HepG2 (cell line): ENCODE data around the gene NRAS. TPM values are rescaled to one million over a fixed set of nuclear protein-coding genes. Genes with fewer than 3 reads are reported as not detected.

Source experiments
- CHD4 ChIP-seq: fragments of 200-600 bp; sonication (generic); IDR thresholded peaks from 2 replicates; pipeline ENCODE4 v1.7.0; 2017; ENCODE audit warnings: mild to moderate bottlenecking, low read length, borderline replicate concordance
- DMAP1 ChIP-seq: IDR thresholded peaks from 2 replicates; pipeline ENCODE4 v1.6.1; 2016
- E2F1 ChIP-seq: sonication (generic); formaldehyde crosslinking; IDR thresholded peaks from 2 replicates; pipeline ENCODE4 v1.5.0; 2020; ENCODE audit warnings: missing genetic modification reagents
- EEA1 ChIP-seq: sonication (generic); formaldehyde crosslinking; IDR thresholded peaks from 2 replicates; pipeline ENCODE4 v1.5.1; 2020; ENCODE audit warnings: mild to moderate bottlenecking, missing genetic modification reagents, borderline replicate concordance
- FOXA3 ChIP-seq: IDR thresholded peaks from 2 replicates; pipeline ENCODE4 v1.6.1; 2016; ENCODE audit warnings: missing genetic modification reagents, missing compliant biosample characterization
- HOXD1 ChIP-seq: sonication (generic); formaldehyde crosslinking; IDR thresholded peaks from 2 replicates; pipeline ENCODE4 v1.5.0; 2020; ENCODE audit warnings: missing genetic modification reagents
- KAT7 ChIP-seq: IDR thresholded peaks from 2 replicates; pipeline ENCODE4 v1.6.1; 2018; ENCODE audit warnings: borderline replicate concordance, missing compliant biosample characterization
- KLF12 ChIP-seq: sonication (generic); formaldehyde crosslinking; IDR thresholded peaks from 2 replicates; pipeline ENCODE4 v1.4.0; 2020; ENCODE audit warnings: missing genetic modification reagents, borderline replicate concordance
- KMT2B ChIP-seq: IDR thresholded peaks from 2 replicates; pipeline ENCODE4 v1.6.1; 2016; ENCODE audit warnings: missing genetic modification reagents, missing compliant biosample characterization
- NFE2L1 ChIP-seq: sonication (generic); formaldehyde crosslinking; IDR thresholded peaks from 2 replicates; pipeline ENCODE4 v1.4.0; 2020; ENCODE audit warnings: missing genetic modification reagents, mild to moderate bottlenecking, borderline replicate concordance
- NFKB2 ChIP-seq: sonication (generic); formaldehyde crosslinking; IDR thresholded peaks from 2 replicates; pipeline ENCODE4 v1.4.0; 2020; ENCODE audit warnings: missing genetic modification reagents, borderline replicate concordance
- PAWR ChIP-seq: sonication (generic); formaldehyde crosslinking; IDR thresholded peaks from 2 replicates; pipeline ENCODE4 v1.4.0; 2020; ENCODE audit warnings: missing genetic modification reagents, mild to moderate bottlenecking, borderline replicate concordance
- PHF8 ChIP-seq: sonication (generic); formaldehyde crosslinking; IDR thresholded peaks from 2 replicates; pipeline ENCODE4 v1.5.0; 2020; ENCODE audit warnings: missing genetic modification reagents
- SMAD3 ChIP-seq: sonication (generic); formaldehyde crosslinking; IDR thresholded peaks from 2 replicates; pipeline ENCODE4 v1.4.0; 2020; ENCODE audit warnings: missing genetic modification reagents
- XBP1 ChIP-seq: sonication (generic); formaldehyde crosslinking; IDR thresholded peaks from 2 replicates; pipeline ENCODE4 v1.5.0; 2020; ENCODE audit warnings: missing genetic modification reagents
- ZKSCAN1 ChIP-seq: fragments of 150-350 bp; IDR thresholded peaks from 2 replicates; pipeline ENCODE4 v1.6.1; 2014; ENCODE audit warnings: low read length
- ZNF317 ChIP-seq: sonication (generic); formaldehyde crosslinking; IDR thresholded peaks from 2 replicates; pipeline ENCODE4 v1.5.0; 2020; ENCODE audit warnings: mild to moderate bottlenecking, missing genetic modification reagents
- ZNF333 ChIP-seq: sonication (generic); formaldehyde crosslinking; IDR thresholded peaks from 2 replicates; pipeline ENCODE4 v1.4.0; 2020; ENCODE audit warnings: mild to moderate bottlenecking, missing genetic modification reagents, borderline replicate concordance
- ZNF350 ChIP-seq: sonication (generic); formaldehyde crosslinking; IDR thresholded peaks from 2 replicates; pipeline ENCODE4 v1.4.0; 2020; ENCODE audit warnings: mild to moderate bottlenecking, low read depth, missing genetic modification reagents, borderline replicate concordance
- ZNF800 ChIP-seq: sonication (generic); formaldehyde crosslinking; IDR thresholded peaks from 2 replicates; pipeline ENCODE4 v1.4.0; 2020; ENCODE audit warnings: missing genetic modification reagents
- ZSCAN20 ChIP-seq: sonication (generic); formaldehyde crosslinking; IDR thresholded peaks from 2 replicates; pipeline ENCODE4 v1.4.0; 2020; ENCODE audit warnings: missing genetic modification reagents, mild to moderate bottlenecking, borderline replicate concordance
- ZZZ3 ChIP-seq: sonication (generic); formaldehyde crosslinking; IDR thresholded peaks from 2 replicates; pipeline ENCODE4 v1.4.0; 2020; ENCODE audit warnings: missing genetic modification reagents, mild to moderate bottlenecking, borderline replicate concordance
- polyA plus RNA-seq, 8 experiments: library from polyadenylated mRNA; depleted of rRNA in 3 of 8; stranded (reverse) in 7 of 8; unstranded in 1 of 8; fragments of >200 nt; fragmentation: Illumina TruSeq in 4 of 8; extraction: Trizol in 4 of 8; gene quantifications; 2 replicates each; pipeline versions ENCODE4 v1.2.1 to v1.2.3, GENCODE V29; 2011 to 2016; ENCODE audit warnings: low read depth in 4 of 8, missing spikeins in 1 of 8, mixed read lengths in 1 of 8; ENCODE audit not compliant: insufficient read depth in 1 of 8
- total RNA-seq, 5 experiments: library from RNA; depleted of rRNA; stranded (reverse); fragments of >200 nt; fragmentation: Illumina TruSeq; extraction: Trizol; gene quantifications; 2 replicates each; pipeline ENCODE4 v1.2.3, GENCODE V29; 2016; ENCODE audit warnings: low read depth in 1 of 5
- TF ChIP-seq, protein P1 (sequence below): sonication (generic); formaldehyde crosslinking; IDR thresholded peaks from 2 replicates; pipeline ENCODE4 v1.5.0; 2020; ENCODE audit warnings: missing genetic modification reagents

Gene NRAS
- total and polyA plus RNA-seq, 2 of the 13 experiments (the other 11 are each of a cell fraction or from before 2014, with no cell fraction given) = 38.6 to 58.8 TPM

DNA sequence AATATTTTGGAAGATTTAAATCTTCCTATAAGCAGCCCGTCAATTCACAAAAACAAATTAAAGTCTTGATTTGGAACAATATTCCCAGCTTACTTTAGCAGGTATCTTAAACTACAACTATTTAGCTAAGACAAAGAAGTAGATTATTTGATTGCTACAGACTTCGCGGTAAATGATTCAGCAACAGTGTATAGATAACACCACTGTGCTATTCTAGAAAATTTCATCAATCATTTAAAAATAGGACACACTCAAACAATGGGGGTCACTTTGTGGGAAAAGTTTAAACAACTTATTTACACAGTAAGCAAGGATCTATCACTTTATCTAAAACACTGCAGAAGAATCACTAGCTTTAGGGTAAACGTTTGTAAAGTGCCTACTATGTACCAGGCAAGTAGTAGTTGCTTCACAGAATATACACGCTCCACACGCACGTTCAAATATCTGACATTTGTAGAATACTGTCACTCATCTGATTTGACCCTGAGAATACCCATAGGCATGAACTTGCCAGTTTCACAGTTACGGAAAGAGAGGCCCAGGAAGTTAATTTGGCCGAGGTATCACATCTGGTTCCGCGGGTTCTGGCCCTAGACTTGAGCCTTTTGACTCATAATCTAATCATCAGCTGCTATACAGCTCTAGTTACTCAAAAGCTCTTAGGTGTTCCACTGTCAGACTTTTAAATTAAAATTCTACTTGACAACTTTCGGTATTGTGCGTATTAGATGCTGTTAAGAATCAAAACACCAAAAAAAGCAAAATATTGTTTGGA lies 47.6 kb downstream of the NRAS start (continued):
- TF ChIP-seq ZNF350 (CRISPR knock-in tag) (no peak), SMAD3 (CRISPR knock-in tag) (no peak), ZZZ3 (CRISPR knock-in tag) (no peak), ZNF800 (CRISPR knock-in tag) (no peak), ZNF333 (CRISPR knock-in tag) (no peak), PHF8 (CRISPR knock-in tag) (no peak), CHD4 (no peak), HOXD1 (CRISPR knock-in tag) (no peak), ZKSCAN1 (peak; percentile 96), DMAP1 (CRISPR knock-in tag) (no peak), ZSCAN20 (CRISPR knock-in tag) (0 out of 2 replicates have a peak, but pooled peaks have one; percentile 30), PAWR (CRISPR knock-in tag) (no peak), KMT2B (CRISPR knock-in tag) (no peak), NFKB2 (CRISPR knock-in tag) (no peak), KAT7 (no peak), ZNF317 (CRISPR knock-in tag) (no peak), XBP1 (CRISPR knock-in tag) (no peak), EEA1 (CRISPR knock-in tag) (no peak), E2F1 (no peak), FOXA3 (CRISPR knock-in tag) (peak; percentile 20; the same call in 1 of the 2 replicates), NFE2L1 (CRISPR knock-in tag) (no peak), KLF12 (no peak)
- TF ChIP-seq, protein P1, sequence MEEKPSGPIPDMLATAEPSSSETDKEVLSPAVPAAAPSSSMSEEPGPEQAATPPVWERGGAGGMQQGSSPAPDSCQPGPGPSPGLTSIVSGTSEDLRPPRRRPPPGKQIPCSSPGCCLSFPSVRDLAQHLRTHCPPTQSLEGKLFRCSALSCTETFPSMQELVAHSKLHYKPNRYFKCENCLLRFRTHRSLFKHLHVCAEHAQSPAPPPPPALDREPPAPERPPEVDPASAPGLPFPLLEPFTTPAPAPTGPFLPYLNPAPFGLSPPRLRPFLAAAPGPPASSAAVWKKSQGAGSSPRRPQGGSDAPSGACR = no peak
